Stimulated activated CD4-positive, alpha-beta T cell treated with anti-CD3 and anti-CD28 coated beads, Interleukin-12 subunit alpha, Interleukin-12 subunit beta, amount 100 ng/mL, for 24 hours (primary cell): ENCODE measurements around the gene FCER1G.
"Not testable (repeated sequence)": the region's sequence is repeated elsewhere in the genome, so short reads cannot be mapped to it uniquely, and the experiment has no call there.

Experiments
- DNase-seq, 2 experiments: peaks; one replicate each; pipeline ENCODE4 v3.0.0-alpha.2; 2020; ENCODE audit warnings: low read depth in 2 of 2

The FCER1G gene

DNA sequence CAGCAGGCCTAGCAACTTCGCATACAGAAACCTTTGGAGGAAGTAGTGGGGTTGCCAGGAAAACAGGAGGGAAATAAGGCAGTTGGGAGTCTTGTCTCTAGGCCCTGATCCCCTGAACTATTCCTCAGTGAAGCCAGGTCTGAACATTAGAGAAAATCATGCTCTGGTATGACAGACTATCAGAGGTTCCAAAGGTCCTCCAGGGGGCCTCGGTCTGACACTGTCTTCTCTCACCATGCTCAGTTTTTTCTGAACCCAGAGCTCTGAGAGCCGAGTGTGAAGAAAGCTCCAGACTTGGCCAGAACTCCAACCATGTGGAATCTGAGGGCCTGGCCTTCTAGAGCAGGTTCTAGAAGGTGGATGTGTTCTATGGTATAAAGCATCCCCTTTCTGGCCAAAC, 14.8 kb downstream of the FCER1G start:
- no peak for DNase-seq

GRCh38 chr1:161230762-161231161, 15.7 kb downstream of the FCER1G start:
- DNase-seq: no peak

GRCh38 chr1:161233102-161233501, 18.0 kb downstream of the FCER1G start:
- DNase-seq: no peak

- no peak for DNase-seq
Measured at GRCh38 chr1:161235957-161236775, 21.1 kb downstream of the FCER1G start.

DNA sequence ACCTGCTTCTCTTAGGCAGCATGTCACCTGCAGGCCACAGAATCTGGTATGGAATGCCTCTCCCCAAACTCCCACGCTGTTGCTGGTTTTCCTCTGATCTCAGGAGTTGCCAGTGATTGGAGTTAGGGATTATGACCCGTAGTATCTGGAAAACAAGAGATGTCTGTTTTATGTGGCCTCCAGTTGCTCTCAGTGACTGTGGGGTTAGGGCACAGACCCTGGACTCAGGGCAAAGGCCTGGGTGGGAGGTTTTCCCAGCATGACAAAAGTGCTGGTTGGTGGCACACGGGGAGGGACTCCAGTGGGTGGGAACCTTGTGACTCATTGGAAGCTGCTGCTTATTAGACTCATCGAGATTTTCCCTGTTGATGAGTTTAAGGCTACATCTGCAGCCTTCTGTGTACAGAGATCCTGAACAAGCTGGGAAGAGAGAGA, 23.0 kb downstream of the FCER1G start, which contains the start of gene NR1I3:
NR1I3 (minus strand) TSS at position 165 of the 435 bp plus-strand sequence. CDS start 1,638 bp downstream, outside the sequence.
- no peak for DNase-seq

- no peak for DNase-seq
Measured at GRCh38 chr1:161241682-161242081, 26.6 kb downstream of the FCER1G start.

GRCh38 chr1:161242313-161242712, 27.2 kb downstream of the FCER1G start:
- no peak for DNase-seq

DNA sequence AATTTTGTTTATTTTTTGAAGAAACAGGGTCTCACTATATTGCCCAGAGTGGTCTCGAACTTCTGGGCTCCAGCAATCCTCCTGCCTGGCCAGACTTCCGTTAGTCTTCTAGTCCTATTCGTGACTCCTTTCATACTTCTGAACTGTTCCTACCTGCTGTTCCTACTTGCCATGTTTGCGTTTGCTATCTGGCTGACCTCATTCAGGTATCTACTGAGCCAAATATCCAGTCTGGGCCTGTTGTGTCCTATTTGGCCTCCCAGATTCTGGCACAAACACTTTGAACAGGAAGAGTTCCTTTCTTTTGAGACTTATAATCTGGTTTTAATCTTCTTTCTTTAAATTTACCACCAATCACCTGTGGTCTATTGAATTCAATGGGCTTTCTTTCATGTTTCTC, 29.8 kb downstream of the FCER1G start:
- no peak for DNase-seq

DNA sequence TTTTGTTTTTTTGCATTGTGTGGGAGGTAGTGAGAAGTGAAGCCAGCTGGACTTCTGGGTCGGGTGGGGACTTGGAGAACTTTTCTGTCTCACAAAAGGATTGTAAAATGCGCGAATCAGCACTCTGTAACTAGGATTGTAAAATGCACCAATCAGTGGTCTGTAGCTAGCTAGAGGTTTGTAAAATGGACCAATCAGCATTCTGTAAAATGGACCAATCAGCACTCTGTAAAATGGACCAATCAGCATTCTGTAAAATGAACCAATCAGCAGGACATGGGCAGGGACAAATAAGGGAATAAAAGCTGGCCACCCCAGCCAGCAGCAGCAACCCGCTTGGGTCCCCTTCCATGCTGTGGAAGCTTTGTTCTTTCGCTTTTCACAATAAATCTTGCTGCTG, 35.0 kb downstream of the FCER1G start:
- DNase-seq: not testable (repeated sequence)

DNA sequence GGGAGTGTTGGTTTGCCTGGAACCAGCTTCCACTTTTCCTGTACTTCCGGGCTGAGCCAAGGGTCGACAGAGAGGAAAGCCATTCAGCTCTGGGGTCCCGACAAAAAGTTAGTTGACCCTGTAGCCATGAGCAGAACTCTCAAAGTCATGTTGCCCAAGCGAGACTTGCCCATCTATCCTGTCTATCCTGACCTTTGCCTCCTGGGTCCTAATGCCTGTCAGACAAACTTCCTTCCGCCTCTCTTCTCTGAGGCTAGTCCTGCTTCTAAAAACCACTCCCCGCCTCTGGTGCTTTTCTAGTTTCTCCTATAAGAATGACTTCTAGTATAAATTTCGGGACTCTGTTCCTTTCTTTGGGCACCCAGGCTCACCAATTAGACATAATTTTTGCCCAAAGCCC, 35.7 kb downstream of the FCER1G start:
- DNase-seq: no peak

DNA sequence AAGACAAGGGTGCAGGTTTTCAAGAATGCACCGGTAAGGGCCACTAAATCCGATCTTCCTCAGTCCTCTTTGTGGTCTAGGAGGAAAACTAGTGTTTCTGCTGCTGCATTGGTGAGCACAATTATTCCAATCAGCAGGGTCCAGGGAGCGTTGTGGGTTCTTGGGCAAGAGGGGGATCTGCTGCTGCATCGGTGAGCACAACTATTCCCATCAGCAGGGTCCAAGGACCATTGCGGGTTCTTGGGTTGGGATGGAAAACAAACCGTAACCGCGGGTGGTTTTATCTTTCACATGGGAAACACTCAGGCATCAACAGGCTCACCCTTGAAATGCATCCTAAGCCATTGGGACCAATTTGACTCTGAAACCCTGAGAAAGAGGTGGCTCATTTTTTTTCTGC, 36.5 kb downstream of the FCER1G start:
- no peak for DNase-seq

GRCh38 chr1:161255302-161255701, 40.2 kb downstream of the FCER1G start:
- DNase-seq: not testable (repeated sequence)

GRCh38 chr1:161255955-161256520, 40.9 kb downstream of the FCER1G start:
- not testable (repeated sequence) for DNase-seq

GRCh38 chr1:161257109-161257508, 42.0 kb downstream of the FCER1G start:
- not testable (repeated sequence) for DNase-seq

GRCh38 chr1:161258439-161259344, 43.6 kb downstream of the FCER1G start, which contains the start of gene PCP4L1:
PCP4L1 (plus strand) TSS chr1:161258745; CDS start chr1:161258975, 230 bp downstream.
- DNase-seq: peak; percentile 10 to 35

DNA sequence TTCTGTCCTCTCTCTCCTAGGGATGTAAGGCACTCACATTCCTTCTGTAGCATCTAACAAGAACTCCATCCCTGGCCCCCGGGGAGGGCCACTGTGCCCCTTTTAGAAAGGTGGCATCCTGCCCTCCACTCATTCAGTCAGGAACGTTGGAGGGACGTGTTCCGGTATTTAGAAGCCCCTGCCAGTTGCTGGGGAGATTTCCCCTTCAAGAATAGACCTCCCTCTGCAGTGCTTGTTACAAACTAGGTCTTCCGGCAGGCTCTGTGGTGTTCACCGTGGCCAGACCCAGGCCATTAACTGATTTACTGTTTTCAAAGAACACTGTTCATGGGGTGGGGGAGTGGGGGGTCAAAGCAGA, 44.2 kb downstream of the FCER1G start:
- no peak for DNase-seq

- DNase-seq: no peak
Measured at GRCh38 chr1:161259765-161260164, 44.7 kb downstream of the FCER1G start.

GRCh38 chr1:161260376-161261260, 45.5 kb downstream of the FCER1G start:
- DNase-seq: no peak

DNA sequence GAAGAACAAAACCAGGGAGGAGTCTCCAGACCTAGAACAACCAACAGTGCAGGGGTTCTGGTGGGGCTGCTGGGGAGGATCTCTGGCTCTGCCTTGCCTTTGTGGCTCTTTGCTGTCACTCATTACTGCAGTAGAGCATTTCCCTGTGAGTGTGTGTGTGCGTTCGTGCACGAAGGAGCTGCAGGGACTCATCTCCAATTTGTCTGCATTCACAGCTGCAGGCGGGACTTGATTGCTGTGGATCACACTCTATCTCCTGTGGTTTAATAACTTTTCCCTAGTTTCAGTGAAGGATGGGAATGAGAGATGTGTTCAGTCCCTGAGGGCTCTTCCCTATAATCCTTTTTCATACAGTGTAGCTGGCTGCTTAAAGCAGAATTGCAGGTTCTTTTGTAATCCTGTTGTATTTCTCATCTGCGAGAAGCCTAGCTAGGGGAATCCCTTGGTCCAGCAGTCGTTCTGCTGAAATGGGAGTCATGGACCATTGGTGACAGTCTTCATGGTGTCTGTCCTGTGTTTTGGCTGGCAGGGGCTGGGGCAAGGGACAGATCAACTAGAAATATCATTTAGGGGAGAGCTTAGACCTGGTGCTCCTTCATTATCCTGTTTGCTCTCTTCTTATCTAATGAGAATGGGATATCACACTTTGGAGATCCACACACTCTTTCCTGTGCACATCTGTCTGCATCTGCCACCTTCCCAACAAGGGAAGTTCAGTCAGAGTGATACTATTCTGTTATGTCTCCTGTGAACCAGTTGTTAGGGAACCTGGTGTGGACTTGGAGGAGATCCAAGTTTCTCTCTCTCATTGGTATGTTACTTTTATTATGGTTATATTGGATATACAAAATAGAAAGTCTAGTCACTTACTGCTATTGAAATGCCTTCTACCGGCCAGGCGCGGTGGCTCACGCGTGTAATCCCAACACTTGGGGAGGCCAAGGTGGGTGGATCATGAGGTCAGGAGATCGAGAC, 46.5 kb downstream of the FCER1G start:
- no peak for DNase-seq

DNA sequence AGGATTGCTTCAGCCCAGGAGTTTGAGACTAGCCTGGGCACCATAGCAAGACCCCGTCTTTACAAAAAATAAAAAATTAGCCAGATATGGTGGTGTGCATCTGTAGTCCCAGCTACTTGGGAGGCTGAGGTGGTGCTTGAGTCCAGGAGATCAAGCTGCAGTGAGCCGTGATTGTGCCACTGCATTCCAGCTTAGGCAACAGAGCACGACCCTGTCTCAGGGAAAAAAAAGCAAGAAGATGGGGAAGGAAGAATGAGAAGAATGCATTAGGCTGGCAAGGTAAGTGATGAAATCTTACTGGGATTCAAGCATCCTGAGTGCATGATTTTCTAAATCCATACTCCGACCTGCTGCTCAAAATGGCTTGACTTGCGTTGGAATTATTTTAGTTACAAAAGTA, 50.2 kb downstream of the FCER1G start:
- no peak for DNase-seq
